Progenitor cell of endocrine pancreas (in vitro differentiated cells): ENCODE data around the gene METTL24. TPM values are rescaled to one million over a fixed set of nuclear protein-coding genes. Genes with fewer than 3 reads are reported as not detected.

ENCODE experiments used
- DNase-seq: peaks from one replicate; pipeline ENCODE4 v3.0.0; 2021; ENCODE audit warnings: low spot score; ENCODE audit not compliant: unreplicated experiment
- H3K27ac Mint-ChIP-seq: 2 replicates; pipeline ENCODE4 v1.8.0; 2021; ENCODE audit warnings: mild to moderate bottlenecking, moderate library complexity, mixed read lengths
- H3K27me3 Mint-ChIP-seq: 2 replicates; pipeline ENCODE4 v1.8.0; 2021; ENCODE audit warnings: mixed read lengths
- H3K36me3 Mint-ChIP-seq: 2 replicates; pipeline ENCODE4 v1.8.0; 2022; ENCODE audit warnings: mixed read lengths; ENCODE audit not compliant: insufficient read depth
- H3K4me1 Mint-ChIP-seq: 2 replicates; pipeline ENCODE4 v1.8.0; 2021; ENCODE audit warnings: low read depth, mixed read lengths
- H3K4me3 Mint-ChIP-seq: 2 replicates; pipeline ENCODE4 v1.8.0; 2021; ENCODE audit warnings: low read depth, mild to moderate bottlenecking, moderate library complexity, mixed read lengths
- H3K9me3 Mint-ChIP-seq: 2 replicates; pipeline ENCODE4 v1.8.0; 2021; ENCODE audit warnings: low read depth, mixed read lengths
- total RNA-seq: library from RNA; stranded (reverse); gene quantifications from 2 replicates; pipeline ENCODE4 v1.2.1, GENCODE V29; 2021
- TF ChIP-seq, protein P1 (sequence below): fragments of 200-600 bp; sonication (generic); IDR thresholded peaks from one replicate; pipeline ENCODE4 v1.5.0; 2021; ENCODE audit warnings: antibody characterized with exemption, mild to moderate bottlenecking; ENCODE audit not compliant: unreplicated experiment

Gene METTL24
- total RNA-seq, 1 donor from 2014 or later = 10.0 TPM

DNA sequence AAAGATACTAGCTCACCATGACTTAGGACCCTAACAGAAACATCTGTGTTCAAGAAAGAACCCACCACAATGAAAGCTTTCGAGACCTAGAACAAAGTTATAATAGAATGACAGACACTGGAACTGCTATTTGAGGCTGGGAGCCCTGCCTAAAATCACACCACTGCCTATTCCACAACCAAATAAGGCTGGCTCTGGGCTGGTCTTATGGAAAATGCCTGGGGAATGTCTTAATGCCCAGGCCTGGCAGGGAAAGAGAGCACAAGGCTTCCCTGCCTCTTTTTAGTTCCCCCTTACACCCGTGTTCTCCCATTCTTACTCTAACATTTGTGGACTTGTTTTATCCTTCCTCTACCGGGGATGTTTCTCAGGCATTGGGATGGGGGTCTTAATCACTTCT is 5.6 kb upstream of the METTL24 start:
- TF ChIP-seq, protein P1, sequence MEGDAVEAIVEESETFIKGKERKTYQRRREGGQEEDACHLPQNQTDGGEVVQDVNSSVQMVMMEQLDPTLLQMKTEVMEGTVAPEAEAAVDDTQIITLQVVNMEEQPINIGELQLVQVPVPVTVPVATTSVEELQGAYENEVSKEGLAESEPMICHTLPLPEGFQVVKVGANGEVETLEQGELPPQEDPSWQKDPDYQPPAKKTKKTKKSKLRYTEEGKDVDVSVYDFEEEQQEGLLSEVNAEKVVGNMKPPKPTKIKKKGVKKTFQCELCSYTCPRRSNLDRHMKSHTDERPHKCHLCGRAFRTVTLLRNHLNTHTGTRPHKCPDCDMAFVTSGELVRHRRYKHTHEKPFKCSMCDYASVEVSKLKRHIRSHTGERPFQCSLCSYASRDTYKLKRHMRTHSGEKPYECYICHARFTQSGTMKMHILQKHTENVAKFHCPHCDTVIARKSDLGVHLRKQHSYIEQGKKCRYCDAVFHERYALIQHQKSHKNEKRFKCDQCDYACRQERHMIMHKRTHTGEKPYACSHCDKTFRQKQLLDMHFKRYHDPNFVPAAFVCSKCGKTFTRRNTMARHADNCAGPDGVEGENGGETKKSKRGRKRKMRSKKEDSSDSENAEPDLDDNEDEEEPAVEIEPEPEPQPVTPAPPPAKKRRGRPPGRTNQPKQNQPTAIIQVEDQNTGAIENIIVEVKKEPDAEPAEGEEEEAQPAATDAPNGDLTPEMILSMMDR = no peak
- no peak overlapping the region for H3K27ac Mint-ChIP-seq
- no peak for DNase-seq
- H3K27me3 Mint-ChIP-seq = peaks cover 3% of the 10 kb centered on the region
- peaks cover 1% of the 10 kb centered on the region for H3K36me3 Mint-ChIP-seq
- H3K4me1 Mint-ChIP-seq = peaks cover 36% of the 10 kb centered on the region
- no peak overlapping the region for H3K4me3 Mint-ChIP-seq
- H3K9me3 Mint-ChIP-seq = peaks cover 14% of the 10 kb centered on the region

DNA sequence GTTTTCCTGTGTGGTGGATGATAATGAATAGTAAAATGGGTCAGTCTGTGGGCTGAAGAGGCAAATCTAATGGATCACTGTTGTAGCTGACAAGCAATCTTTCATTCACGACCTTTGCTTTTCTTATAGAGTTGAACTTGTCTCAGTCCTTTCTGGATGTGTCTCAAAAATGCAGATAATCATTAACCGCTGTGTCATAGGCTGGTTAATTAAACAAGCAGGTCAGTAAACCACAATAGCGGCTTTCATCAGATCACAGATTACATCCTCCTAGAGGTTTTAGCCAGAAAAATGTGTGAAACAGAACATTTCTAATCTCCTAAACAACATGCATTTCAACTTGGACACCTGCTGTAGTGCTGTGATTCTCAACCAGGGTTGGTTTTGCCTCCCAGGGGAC is 2.5 kb upstream of the METTL24 start:
- no peak for DNase-seq
- H3K4me3 Mint-ChIP-seq = no peak overlapping the region
- no peak overlapping the region for H3K27ac Mint-ChIP-seq
- peaks cover 14% of the 10 kb centered on the region for H3K9me3 Mint-ChIP-seq
- H3K36me3 Mint-ChIP-seq = peaks cover 1% of the 10 kb centered on the region
- peaks cover 43% of the 10 kb centered on the region for H3K4me1 Mint-ChIP-seq
- TF ChIP-seq, protein P1 = no peak
- no peaks in the 10 kb centered on the region for H3K27me3 Mint-ChIP-seq

DNA sequence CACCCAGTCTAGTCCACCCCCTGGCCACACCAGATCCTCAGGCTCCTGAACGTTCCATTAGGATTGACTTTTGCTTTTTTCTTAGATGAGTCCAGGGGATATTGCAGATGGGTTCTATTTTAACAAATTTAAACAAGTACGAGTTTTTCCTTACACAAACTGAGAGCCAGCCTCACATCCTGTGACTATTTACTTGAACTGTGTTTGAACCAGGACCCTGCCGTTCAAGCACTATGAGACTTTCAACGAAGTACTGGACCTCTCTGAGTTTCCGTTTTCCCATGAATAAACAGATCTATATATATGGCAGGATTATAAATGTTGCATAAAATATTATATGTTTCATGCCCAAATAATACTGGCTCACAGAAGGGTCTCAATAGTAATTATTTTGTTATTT is 1.4 kb upstream of the METTL24 start:
- no peaks in the 10 kb centered on the region for H3K27me3 Mint-ChIP-seq
- peaks cover 14% of the 10 kb centered on the region for H3K9me3 Mint-ChIP-seq
- peak overlapping the region; percentile 56 for H3K4me3 Mint-ChIP-seq
- TF ChIP-seq, protein P1 = no peak
- peaks cover 1% of the 10 kb centered on the region for H3K36me3 Mint-ChIP-seq
- no peak for DNase-seq
- H3K4me1 Mint-ChIP-seq = peaks cover 54% of the 10 kb centered on the region
- H3K27ac Mint-ChIP-seq = peak overlapping the region; percentile 78

DNA sequence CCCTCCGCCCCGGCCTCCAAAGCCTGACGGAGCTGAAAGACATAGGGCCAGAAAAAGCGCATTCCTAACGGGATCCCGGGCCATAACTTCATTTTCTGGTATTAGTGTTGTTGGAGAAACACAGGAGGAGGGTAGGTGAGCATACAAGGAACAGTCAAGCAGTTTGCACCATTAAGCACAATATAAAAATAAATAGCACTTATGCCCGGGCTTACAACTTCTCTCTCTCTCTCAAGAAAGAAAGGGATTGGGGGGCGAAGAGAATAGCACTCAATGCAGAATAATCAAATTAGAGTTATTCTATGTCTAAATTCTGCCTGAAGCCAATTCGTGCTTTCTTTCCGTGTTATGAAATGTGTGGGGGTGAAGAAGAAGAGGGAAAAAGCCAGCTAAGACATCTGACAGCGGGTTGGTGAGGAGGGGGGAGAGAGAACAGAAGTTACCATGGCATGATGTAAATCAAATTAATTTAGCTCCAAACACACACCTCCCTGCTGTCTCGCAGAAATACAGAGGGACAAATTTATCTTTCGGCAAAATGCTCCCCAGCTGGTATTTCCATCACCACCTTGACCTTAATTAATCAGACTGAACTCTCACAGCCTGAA is 508 bp upstream of the METTL24 start:
- peaks cover 14% of the 10 kb centered on the region for H3K9me3 Mint-ChIP-seq
- peaks cover 1% of the 10 kb centered on the region for H3K36me3 Mint-ChIP-seq
- H3K4me3 Mint-ChIP-seq = peak overlapping the region; percentile 56
- H3K27ac Mint-ChIP-seq = peak overlapping the region; percentile 78
- peaks cover 63% of the 10 kb centered on the region for H3K4me1 Mint-ChIP-seq
- DNase-seq = no peak
- no peaks in the 10 kb centered on the region for H3K27me3 Mint-ChIP-seq
- TF ChIP-seq, protein P1 = no peak

DNA sequence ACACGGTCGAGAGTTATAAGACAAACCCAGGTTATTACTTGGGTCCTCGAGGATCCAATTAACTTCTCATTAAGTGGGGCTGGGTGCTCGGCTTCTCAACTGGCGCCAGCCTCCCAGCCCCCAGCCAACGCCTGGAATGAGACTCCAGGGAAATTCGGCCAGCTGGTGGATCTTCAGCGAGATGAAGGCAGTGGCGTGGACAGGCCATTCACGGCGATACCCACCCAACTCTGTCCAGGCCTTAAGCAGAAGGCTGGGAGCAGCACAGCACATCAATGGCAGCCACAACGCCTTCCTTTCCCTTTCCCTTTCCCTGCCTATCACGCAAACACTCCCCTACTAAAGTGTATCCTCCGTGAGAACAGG is 868 bp downstream of the METTL24 start:
- no peak for DNase-seq
- H3K36me3 Mint-ChIP-seq = peaks cover 1% of the 10 kb centered on the region
- peaks cover 11% of the 10 kb centered on the region for H3K9me3 Mint-ChIP-seq
- H3K4me3 Mint-ChIP-seq = peak overlapping the region; percentile 82
- H3K27me3 Mint-ChIP-seq = no peaks in the 10 kb centered on the region
- TF ChIP-seq, protein P1 = no peak
- peaks cover 76% of the 10 kb centered on the region for H3K4me1 Mint-ChIP-seq
- H3K27ac Mint-ChIP-seq = peak overlapping the region; percentile 83
